ENCODE measurements around the gene FAM171A2.

DNA sequence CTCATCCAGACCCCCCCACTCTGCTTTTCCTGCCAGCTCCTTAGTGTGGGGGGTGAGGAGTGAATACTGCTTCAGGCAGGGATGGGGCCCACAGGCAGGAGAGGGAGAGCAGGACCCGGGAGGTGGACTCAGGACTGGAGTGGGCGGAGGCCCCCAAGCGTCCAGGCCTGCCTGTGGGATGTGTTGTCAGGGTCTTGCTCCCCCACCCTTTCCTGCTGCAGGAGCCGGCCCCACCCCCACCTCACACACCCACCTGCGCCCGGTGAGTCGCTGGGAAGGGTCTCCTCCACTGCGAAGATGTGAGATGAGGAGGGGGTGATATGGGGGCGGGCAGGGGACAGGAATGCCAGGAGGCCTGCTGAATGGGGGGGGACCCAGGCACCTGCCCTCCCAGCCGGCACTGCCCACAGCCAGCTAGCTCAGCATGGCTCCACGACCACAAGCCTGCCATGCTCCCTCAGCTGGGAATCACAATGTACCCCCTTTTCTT lies 1.1 kb downstream of the FAM171A2 start:
- TF ChIP-seq, protein P1, sequence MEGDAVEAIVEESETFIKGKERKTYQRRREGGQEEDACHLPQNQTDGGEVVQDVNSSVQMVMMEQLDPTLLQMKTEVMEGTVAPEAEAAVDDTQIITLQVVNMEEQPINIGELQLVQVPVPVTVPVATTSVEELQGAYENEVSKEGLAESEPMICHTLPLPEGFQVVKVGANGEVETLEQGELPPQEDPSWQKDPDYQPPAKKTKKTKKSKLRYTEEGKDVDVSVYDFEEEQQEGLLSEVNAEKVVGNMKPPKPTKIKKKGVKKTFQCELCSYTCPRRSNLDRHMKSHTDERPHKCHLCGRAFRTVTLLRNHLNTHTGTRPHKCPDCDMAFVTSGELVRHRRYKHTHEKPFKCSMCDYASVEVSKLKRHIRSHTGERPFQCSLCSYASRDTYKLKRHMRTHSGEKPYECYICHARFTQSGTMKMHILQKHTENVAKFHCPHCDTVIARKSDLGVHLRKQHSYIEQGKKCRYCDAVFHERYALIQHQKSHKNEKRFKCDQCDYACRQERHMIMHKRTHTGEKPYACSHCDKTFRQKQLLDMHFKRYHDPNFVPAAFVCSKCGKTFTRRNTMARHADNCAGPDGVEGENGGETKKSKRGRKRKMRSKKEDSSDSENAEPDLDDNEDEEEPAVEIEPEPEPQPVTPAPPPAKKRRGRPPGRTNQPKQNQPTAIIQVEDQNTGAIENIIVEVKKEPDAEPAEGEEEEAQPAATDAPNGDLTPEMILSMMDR (IDR thresholded peaks at IDR 0.05 in 4 of 5, conservative IDR thresholded peaks at IDR 0.05 in 1 of 5), result no peak
- no peak for TF ChIP-seq POLR2A (IDR thresholded peaks at IDR 0.05)

All from gastrocnemius medialis (tissue), 4 donors.